GM18870 (cell line): ENCODE data around the gene CYP4V2.

Experiments used
- ATAC-seq: cut with Tn5 transposase; IDR thresholded peaks from one replicate; pipeline ENCODE4 v1.9.1; 2021; ENCODE audit warnings: moderate library complexity; ENCODE audit not compliant: unreplicated experiment

Gene CYP4V2

GRCh38 chr4:186188107-186188506 lies 3.3 kb upstream of the CYP4V2 start:
- ATAC-seq: no peak

GRCh38 chr4:186189656-186190055 lies 1.7 kb upstream of the CYP4V2 start:
- ATAC-seq: no peak

GRCh38 chr4:186190581-186191199 lies 677 bp upstream of the CYP4V2 start:
- peak; percentile 24 for ATAC-seq

GRCh38 chr4:186192066-186192612 lies 772 bp downstream of the CYP4V2 start:
- no peak for ATAC-seq

- ATAC-seq: no peak
These were observed 2.5 kb downstream of the CYP4V2 start for GRCh38 chr4:186193851-186194250.

GRCh38 chr4:186196063-186196462 lies 4.7 kb downstream of the CYP4V2 start:
- no peak for ATAC-seq

GRCh38 chr4:186200516-186200915 lies 9.1 kb downstream of the CYP4V2 start:
- ATAC-seq: no peak

GRCh38 chr4:186201010-186201409 lies 9.6 kb downstream of the CYP4V2 start:
- no peak for ATAC-seq

- peak; percentile 99 for ATAC-seq
These were observed 10.3 kb downstream of the CYP4V2 start for GRCh38 chr4:186201535-186202230.

- ATAC-seq: no peak
These were observed 11.2 kb downstream of the CYP4V2 start for GRCh38 chr4:186202490-186203140.

- no peak for ATAC-seq
These were observed 12.0 kb downstream of the CYP4V2 start for GRCh38 chr4:186203406-186203805.

GRCh38 chr4:186204103-186204559 lies 12.8 kb downstream of the CYP4V2 start:
- no peak for ATAC-seq

GRCh38 chr4:186204686-186205085 lies 13.3 kb downstream of the CYP4V2 start:
- no peak for ATAC-seq

GRCh38 chr4:186205156-186205555 lies 13.8 kb downstream of the CYP4V2 start:
- ATAC-seq: no peak

GRCh38 chr4:186216465-186217024 lies 25.2 kb downstream of the CYP4V2 start:
- ATAC-seq: no peak

GRCh38 chr4:186217733-186218293 lies 26.4 kb downstream of the CYP4V2 start:
- no peak for ATAC-seq

GRCh38 chr4:186221624-186222023 lies 30.3 kb downstream of the CYP4V2 start:
- ATAC-seq: no peak

- no peak for ATAC-seq
These were observed 34.5 kb downstream of the CYP4V2 start for GRCh38 chr4:186225848-186226247.

GRCh38 chr4:186226521-186227189 lies 35.3 kb downstream of the CYP4V2 start:
- no peak for ATAC-seq

- ATAC-seq: no peak
These were observed 35.9 kb downstream of the CYP4V2 start, which contains the start of gene KLKB1 for GRCh38 chr4:186227221-186227620. TSS of gene KLKB1 (plus strand) at chr4:186227507. CDS start at chr4:186228196, 689 bp downstream.
